Measurements from ENCODE around the gene PGD. TPM values are rescaled to one million over a fixed set of nuclear protein-coding genes. Genes with fewer than 3 reads are reported as not detected.

PGD gene
- total and polyA plus RNA-seq, 2 of the 13 experiments (the other 11 are each of a cell fraction or from before 2014, with no cell fraction given), result 64.8 to 210 TPM

- TF ChIP-seq, protein P1, sequence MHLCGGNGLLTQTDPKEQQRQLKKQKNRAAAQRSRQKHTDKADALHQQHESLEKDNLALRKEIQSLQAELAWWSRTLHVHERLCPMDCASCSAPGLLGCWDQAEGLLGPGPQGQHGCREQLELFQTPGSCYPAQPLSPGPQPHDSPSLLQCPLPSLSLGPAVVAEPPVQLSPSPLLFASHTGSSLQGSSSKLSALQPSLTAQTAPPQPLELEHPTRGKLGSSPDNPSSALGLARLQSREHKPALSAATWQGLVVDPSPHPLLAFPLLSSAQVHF (CRISPR knock-in tag; IDR thresholded peaks at IDR 0.05), result peak; percentile 99
- TF ChIP-seq MTF2 (CRISPR knock-in tag; IDR thresholded peaks at IDR 0.05; ENCODE audit: borderline replicate concordance), result peak; percentile 43; the same call in 1 of the 2 replicates
- TF ChIP-seq ZFP91 (CRISPR knock-in tag; IDR thresholded peaks at IDR 0.05; ENCODE audit: borderline replicate concordance), result peak; percentile 96
- TF ChIP-seq KLF15 (CRISPR knock-in tag; IDR thresholded peaks at IDR 0.05; ENCODE audit: borderline replicate concordance), result 0 out of 2 replicates have a peak, but pooled peaks have one; percentile 42
- TF ChIP-seq ZSCAN29 (CRISPR knock-in tag; conservative IDR thresholded peaks at IDR 0.05), result no peak
- TF ChIP-seq, protein P2, sequence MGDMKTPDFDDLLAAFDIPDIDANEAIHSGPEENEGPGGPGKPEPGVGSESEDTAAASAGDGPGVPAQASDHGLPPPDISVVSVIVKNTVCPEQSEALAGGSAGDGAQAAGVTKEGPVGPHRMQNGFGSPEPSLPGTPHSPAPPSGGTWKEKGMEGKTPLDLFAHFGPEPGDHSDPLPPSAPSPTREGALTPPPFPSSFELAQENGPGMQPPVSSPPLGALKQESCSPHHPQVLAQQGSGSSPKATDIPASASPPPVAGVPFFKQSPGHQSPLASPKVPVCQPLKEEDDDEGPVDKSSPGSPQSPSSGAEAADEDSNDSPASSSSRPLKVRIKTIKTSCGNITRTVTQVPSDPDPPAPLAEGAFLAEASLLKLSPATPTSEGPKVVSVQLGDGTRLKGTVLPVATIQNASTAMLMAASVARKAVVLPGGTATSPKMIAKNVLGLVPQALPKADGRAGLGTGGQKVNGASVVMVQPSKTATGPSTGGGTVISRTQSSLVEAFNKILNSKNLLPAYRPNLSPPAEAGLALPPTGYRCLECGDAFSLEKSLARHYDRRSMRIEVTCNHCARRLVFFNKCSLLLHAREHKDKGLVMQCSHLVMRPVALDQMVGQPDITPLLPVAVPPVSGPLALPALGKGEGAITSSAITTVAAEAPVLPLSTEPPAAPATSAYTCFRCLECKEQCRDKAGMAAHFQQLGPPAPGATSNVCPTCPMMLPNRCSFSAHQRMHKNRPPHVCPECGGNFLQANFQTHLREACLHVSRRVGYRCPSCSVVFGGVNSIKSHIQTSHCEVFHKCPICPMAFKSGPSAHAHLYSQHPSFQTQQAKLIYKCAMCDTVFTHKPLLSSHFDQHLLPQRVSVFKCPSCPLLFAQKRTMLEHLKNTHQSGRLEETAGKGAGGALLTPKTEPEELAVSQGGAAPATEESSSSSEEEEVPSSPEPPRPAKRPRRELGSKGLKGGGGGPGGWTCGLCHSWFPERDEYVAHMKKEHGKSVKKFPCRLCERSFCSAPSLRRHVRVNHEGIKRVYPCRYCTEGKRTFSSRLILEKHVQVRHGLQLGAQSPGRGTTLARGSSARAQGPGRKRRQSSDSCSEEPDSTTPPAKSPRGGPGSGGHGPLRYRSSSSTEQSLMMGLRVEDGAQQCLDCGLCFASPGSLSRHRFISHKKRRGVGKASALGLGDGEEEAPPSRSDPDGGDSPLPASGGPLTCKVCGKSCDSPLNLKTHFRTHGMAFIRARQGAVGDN (CRISPR knock-in tag; IDR thresholded peaks at IDR 0.05), result peak; percentile 100
- TF ChIP-seq ZNF143 (CRISPR knock-in tag; IDR thresholded peaks at IDR 0.05), result peak; percentile 90
- TF ChIP-seq STAT5B (CRISPR knock-in tag; IDR thresholded peaks at IDR 0.05), result no peak
- peak; percentile 56; the same call in 1 of the 2 replicates for TF ChIP-seq KLF9 (CRISPR knock-in tag; IDR thresholded peaks at IDR 0.05; ENCODE audit: low read depth)
- TF ChIP-seq KMT2A (CRISPR knock-in tag; IDR thresholded peaks at IDR 0.05), result peak; percentile 80; the same call in 1 of the 2 replicates
- TF ChIP-seq ZNF441 (CRISPR knock-in tag; IDR thresholded peaks at IDR 0.05; ENCODE audit: borderline replicate concordance), result peak; percentile 55; the same call in 1 of the 2 replicates
- TF ChIP-seq JARID2 (CRISPR knock-in tag; IDR thresholded peaks at IDR 0.05; ENCODE audit: insufficient replicate concordance), result no peak
- peak; percentile 9; the same call in 1 of the 2 replicates for TF ChIP-seq NFKBIZ (CRISPR knock-in tag; IDR thresholded peaks at IDR 0.05)
- no peak; the same call in 1 of the 2 replicates for TF ChIP-seq ZNF484 (CRISPR knock-in tag; IDR thresholded peaks at IDR 0.05; ENCODE audit: borderline replicate concordance, low read depth)
- TF ChIP-seq ZNF136 (CRISPR knock-in tag; IDR thresholded peaks at IDR 0.05; ENCODE audit: low read depth), result no peak; the same call in 1 of the 2 replicates
- TF ChIP-seq, protein P3, sequence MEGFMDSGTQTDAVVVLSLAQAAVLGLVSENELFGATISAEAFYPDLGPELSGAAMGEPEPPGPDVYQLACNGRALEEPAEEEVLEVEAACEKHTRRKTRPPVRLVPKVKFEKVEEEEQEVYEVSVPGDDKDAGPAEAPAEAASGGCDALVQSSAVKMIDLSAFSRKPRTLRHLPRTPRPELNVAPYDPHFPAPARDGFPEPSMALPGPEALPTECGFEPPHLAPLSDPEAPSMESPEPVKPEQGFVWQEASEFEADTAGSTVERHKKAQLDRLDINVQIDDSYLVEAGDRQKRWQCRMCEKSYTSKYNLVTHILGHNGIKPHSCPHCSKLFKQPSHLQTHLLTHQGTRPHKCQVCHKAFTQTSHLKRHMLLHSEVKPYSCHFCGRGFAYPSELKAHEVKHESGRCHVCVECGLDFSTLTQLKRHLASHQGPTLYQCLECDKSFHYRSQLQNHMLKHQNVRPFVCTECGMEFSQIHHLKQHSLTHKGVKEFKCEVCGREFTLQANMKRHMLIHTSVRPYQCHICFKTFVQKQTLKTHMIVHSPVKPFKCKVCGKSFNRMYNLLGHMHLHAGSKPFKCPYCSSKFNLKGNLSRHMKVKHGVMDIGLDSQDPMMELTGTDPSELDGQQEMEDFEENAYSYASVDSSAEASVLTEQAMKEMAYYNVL (CRISPR knock-in tag; IDR thresholded peaks at IDR 0.05; ENCODE audit: borderline replicate concordance), result peak; percentile 78
- peak; percentile 22; the same call in 1 of the 2 replicates for TF ChIP-seq ZNF30 (CRISPR knock-in tag; IDR thresholded peaks at IDR 0.05)
- TF ChIP-seq ZNF737 (CRISPR knock-in tag; IDR thresholded peaks at IDR 0.05; ENCODE audit: borderline replicate concordance), result no peak
- TF ChIP-seq ATF7-NPFF (CRISPR knock-in tag; IDR thresholded peaks at IDR 0.05; ENCODE audit: low read depth), result peak; percentile 99
- peak; percentile 82; the same call in 1 of the 2 replicates for TF ChIP-seq ZNF552 (CRISPR knock-in tag; IDR thresholded peaks at IDR 0.05; ENCODE audit: borderline replicate concordance)
Observed at GRCh38 chr1:10430216-10431069, 31.6 kb downstream of the PGD start, which contains the start of gene CENPS (continued).
